Ramos (cell line): ENCODE measurements around the gene SLC44A1.

Experiments used
- in situ Hi-C: fragments of 300-500 bp; cut with MboI; formaldehyde crosslinking; loops from one replicate; pipeline ENCODE4 v1.14.3; 2022; ENCODE audit warnings: low sequenced_read_pairs; ENCODE audit not compliant: unreplicated experiment

Gene SLC44A1

GRCh38 chr9:105362470-105362869 is 118.0 kb downstream of the SLC44A1 start:
- in situ Hi-C loops = no loop called here

GRCh38 chr9:105363837-105364236 is 119.4 kb downstream of the SLC44A1 start:
- in situ Hi-C loops = no loop called here

GRCh38 chr9:105369911-105370310 is 125.5 kb downstream of the SLC44A1 start:
- in situ Hi-C loops = no loop called here

- in situ Hi-C loops = no loop called here
Measured at GRCh38 chr9:105373723-105374122, 129.3 kb downstream of the SLC44A1 start.

GRCh38 chr9:105375323-105375722 is 130.9 kb downstream of the SLC44A1 start:
- in situ Hi-C loops = no loop called here

GRCh38 chr9:105376893-105377292 is 132.4 kb downstream of the SLC44A1 start:
- in situ Hi-C loops = no loop called here

- in situ Hi-C loops = no loop called here
Measured at GRCh38 chr9:105385381-105385985, 141.0 kb downstream of the SLC44A1 start.

GRCh38 chr9:105389796-105390195 is 145.3 kb downstream of the SLC44A1 start:
- in situ Hi-C loops = no loop called here

GRCh38 chr9:105390871-105391270 is 146.4 kb downstream of the SLC44A1 start:
- in situ Hi-C loops = no loop called here

GRCh38 chr9:105391288-105391687 is 146.8 kb downstream of the SLC44A1 start:
- in situ Hi-C loops = no loop called here

- in situ Hi-C loops = no loop called here
Measured at GRCh38 chr9:105392531-105392930, 148.1 kb downstream of the SLC44A1 start.

- in situ Hi-C loops = no loop called here
Measured at GRCh38 chr9:105393576-105394344, 149.3 kb downstream of the SLC44A1 start.

GRCh38 chr9:105396441-105396840 is 152.0 kb downstream of the SLC44A1 start:
- in situ Hi-C loops = no loop called here

GRCh38 chr9:105396901-105397300 is 152.4 kb downstream of the SLC44A1 start:
- in situ Hi-C loops = no loop called here

GRCh38 chr9:105399117-105399516 is 154.7 kb downstream of the SLC44A1 start:
- in situ Hi-C loops = no loop called here

GRCh38 chr9:105401651-105402050 is 157.2 kb downstream of the SLC44A1 start:
- in situ Hi-C loops = no loop called here

GRCh38 chr9:105403552-105404248 is 159.2 kb downstream of the SLC44A1 start:
- in situ Hi-C loops = no loop called here

GRCh38 chr9:105405514-105406131 is 161.2 kb downstream of the SLC44A1 start:
- in situ Hi-C loops = loop anchor here (5.0 kb wide), 1 partner anchor 153 kb away; no protein-coding TSS in a partner anchor

- in situ Hi-C loops = loop anchor here (5.0 kb wide), 1 partner anchor 154 kb away; no protein-coding TSS in a partner anchor
Measured at GRCh38 chr9:105406369-105406768, 161.9 kb downstream of the SLC44A1 start.

GRCh38 chr9:105413525-105413924 is 169.1 kb downstream of the SLC44A1 start:
- in situ Hi-C loops = loop anchor here (10.0 kb wide), 2 partner anchors 549 to 639 kb away; no protein-coding TSS in a partner anchor
